Stimulated activated CD4-positive, alpha-beta T cell treated with anti-CD3 and anti-CD28 coated beads, Interleukin-15, amount 100 ng/mL, for 48 hours (primary cell): ENCODE measurements around the gene TUT1.

Experiments
- DNase-seq, 2 donors: peaks; one replicate each; pipeline ENCODE4 v3.0.0-alpha.2; 2020; ENCODE audit warnings: low read depth in 2 of 2

Gene TUT1

GRCh38 chr11:62542111-62542745 lies 49.1 kb downstream of the TUT1 start:
- no peak for DNase-seq

GRCh38 chr11:62540804-62541701 lies 50.3 kb downstream of the TUT1 start:
- DNase-seq: no peak

DNA sequence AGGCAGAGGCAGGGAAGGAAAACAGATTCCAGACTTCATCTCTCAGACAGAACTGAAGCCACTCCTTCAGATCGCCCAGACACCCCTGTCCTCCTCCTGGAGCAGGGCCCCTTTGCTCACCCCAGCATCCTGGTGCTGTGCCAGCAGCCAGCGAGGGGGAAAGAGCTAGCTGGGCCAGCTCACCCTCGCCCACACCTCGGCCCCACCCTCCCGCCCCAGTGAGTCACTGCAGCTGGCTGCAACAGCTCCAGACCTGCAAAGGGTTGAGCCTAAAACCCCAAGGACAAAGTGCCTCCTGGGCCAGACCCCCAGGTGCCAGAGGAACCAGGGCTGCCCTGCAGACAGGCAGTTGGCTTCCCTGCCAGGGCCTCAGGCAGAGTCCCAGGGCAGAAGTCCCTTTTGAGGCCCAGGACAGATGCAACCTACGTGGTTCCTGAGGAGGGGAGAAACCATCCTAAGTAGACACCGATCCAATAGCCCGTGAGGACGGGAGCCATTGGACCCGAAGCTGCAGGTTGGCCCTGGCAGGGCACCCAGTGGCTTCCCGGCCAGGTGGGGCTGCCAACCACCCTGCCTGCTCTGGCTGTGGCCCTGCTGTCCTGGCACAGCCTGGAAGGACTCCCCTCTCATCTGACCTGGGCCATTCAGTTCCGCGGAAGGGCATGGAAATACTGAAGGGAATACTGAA lies 51.9 kb downstream of the TUT1 start:
- no peak for DNase-seq

- DNase-seq: no peak
These were observed 52.7 kb downstream of the TUT1 start for GRCh38 chr11:62538470-62539237.

DNA sequence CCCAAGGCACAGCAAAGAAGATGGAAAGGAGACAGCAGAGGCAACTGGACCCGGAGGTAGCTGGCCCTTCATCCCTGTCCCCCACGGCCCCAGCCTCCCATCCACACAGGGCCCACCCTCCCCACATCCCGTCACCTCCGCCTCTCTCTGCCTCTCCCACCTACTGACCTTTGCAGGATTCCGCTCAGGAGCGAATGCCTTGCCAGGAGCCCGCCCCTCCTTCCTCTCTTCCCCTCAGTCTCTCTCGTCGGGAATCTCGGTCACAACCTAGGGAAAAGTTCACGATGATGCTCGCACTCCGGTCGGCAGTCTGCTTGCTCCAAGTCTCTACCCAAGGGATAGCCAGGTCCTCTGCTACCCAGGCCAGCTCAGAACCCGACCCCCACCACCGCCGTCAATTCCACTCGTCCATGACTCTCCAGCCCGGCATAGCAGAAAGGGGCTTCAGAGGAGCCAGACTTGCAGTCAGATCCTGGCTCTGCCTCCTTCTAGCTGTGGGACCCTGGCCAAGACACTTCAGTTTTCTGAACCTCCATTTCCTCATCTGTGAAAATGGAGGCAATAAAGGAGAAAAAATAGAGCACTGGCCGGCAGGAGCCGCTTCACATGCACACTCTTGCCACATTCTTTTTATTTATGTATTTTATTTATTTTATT lies 54.9 kb downstream of the TUT1 start:
- DNase-seq: no peak

DNA sequence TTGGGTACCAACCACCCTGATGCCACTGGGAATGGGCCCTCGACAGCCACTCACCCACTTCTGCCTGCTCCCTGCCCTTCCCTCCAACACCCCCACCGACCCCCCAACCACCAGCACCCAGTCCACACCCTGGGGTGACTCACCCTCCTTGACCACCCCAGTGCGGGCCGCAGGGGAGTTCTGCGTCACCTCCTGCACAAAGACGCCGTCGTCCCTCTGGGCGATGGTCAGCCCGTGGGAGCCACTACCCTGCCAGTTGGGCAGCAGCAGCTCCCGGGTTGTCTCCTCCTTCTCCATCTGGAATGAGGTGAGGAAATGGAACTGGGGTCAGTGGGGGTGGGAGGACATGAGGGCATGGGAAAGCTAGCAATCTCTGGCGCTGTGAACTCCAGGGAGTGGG lies 55.5 kb downstream of the TUT1 start:
- no peak for DNase-seq

DNA sequence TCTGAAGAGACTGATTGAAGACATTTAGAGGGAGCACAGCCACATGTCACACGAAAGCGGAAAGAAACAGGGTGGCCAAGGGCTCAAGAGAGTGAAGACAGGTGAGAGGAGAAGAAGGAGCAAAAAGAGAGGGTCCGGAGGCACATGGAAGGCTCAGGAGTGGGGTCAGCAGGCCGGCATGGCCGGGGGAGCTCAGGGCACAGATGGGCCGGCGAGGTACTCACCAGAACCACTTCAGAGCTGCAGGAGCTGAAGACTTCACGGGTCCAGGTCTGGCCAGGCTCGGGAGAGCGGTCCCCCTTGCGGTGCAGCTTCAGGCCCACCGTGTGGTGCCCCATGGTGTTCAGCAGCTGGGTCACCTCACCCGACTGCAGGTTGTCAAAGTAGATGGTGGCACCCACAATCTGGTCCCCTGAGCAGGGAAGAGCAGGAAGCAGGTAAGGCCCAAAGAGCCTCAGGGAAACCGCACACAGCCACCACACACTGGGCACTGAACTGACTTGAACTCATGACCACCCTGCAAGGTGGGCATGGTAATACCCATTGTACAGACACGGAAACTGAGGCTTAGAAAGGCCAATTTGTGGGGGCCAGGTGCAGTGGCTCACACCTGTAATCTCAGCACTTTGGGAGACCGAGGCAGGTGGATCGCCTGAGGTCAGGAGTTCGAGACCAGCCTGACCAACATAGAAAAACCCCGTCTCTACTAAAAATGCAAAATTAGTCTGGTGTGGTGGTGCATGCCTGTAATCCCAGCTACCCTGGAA lies 56.4 kb downstream of the TUT1 start:
- no peak for DNase-seq

DNA sequence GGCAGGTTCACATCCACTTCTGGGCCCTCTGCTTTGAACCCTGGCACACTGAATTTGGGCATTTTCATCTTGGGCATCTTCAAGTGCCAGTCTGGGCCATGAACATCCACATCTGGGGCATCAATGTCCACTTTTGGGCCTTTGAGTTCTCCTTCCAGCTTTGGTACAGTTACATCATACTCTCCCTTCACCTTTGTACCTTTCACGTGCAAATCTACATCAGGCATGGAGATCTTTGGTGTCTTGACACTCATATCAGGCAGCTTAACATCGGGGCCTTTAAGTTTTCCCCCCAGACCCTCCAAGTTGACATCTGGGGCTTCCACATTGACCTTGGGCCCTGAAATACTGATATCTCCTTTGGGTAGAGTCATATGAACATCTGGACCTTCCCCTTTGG lies 59.2 kb downstream of the TUT1 start:
- no peak for DNase-seq
